Testis (tissue), 3 donors: Measurements from ENCODE around the gene CCDC18. TPM values are rescaled to one million over a fixed set of nuclear protein-coding genes. Genes with fewer than 3 reads are reported as not detected.
"Not testable (repeated sequence)": the region's sequence is repeated elsewhere in the genome, so short reads cannot be mapped to it uniquely, and the experiment has no call there.

Source experiments
- DNase-seq: peaks from one replicate; pipeline ENCODE4 v3.0.0-alpha.2; 2019
- H3K27ac ChIP-seq, 2 donors: fragments of 200-600 bp; sonication (generic); one replicate each; pipeline ENCODE4 v1.5.1; 2019
- H3K27me3 ChIP-seq: fragments of 200-600 bp; sonication (generic); one replicate; pipeline ENCODE4 v1.5.1; 2019
- H3K36me3 ChIP-seq: fragments of 200-600 bp; sonication (generic); one replicate; pipeline ENCODE4 v1.5.1; 2017; ENCODE audit warnings: low read depth; ENCODE audit errors: missing control alignments
- H3K4me1 ChIP-seq: fragments of 200-600 bp; sonication (generic); one replicate; pipeline ENCODE4 v1.5.1; 2019
- H3K4me3 ChIP-seq, 2 donors: fragments of 200-600 bp; sonication (generic); one replicate each; pipeline ENCODE4 v1.5.1; 2017 to 2019
- H3K9me3 ChIP-seq: fragments of 200-600 bp; sonication (generic); one replicate; pipeline ENCODE4 v1.5.1; 2017
- CTCF ChIP-seq, 3 experiments: fragments of 450-650 bp in 2 of 3; fragments of 200-600 bp in 1 of 3; sonication (generic) in 1 of 3; IDR thresholded peaks; one replicate each; pipeline ENCODE4 v1.5.1; 2016 to 2019; ENCODE audit warnings: antibody characterized with exemption in 3 of 3, mild to moderate bottlenecking in 2 of 3, moderate library complexity in 1 of 3
- POLR2A ChIP-seq: fragments of 450-650 bp; IDR thresholded peaks from one replicate; pipeline ENCODE4 v1.6.1; 2017; ENCODE audit warnings: antibody characterized with exemption, mild to moderate bottlenecking, moderate library complexity
- WGBS, 2 donors: methylation state at CpG; one replicate each; pipeline ENCODE4 v1.1.5; 2018; 5-methylcytosine and 5-hydroxymethylcytosine counted together
- intact Hi-C: fragments of 100-400 bp; cut with DNase I; formaldehyde crosslinking; loops from one replicate; pipeline ENCODE4 v1.15.1; 2023; ENCODE audit warnings: low total_unique reads
- polyA plus RNA-seq: library from polyadenylated mRNA; stranded (reverse); fragments of 350-450 nt; fragmentation: Illumina TruSeq; extraction: RNeasy Lipid Tissue Mini Kit (QIAGEN cat#74804); gene quantifications from one replicate; pipeline ENCODE4 v1.2.3, GENCODE V29; 2014; ENCODE audit warnings: low read depth, low replicate concordance; ENCODE audit not compliant: insufficient read depth
- total RNA-seq, 2 donors: library from RNA; depleted of rRNA; stranded (reverse); fragments of >200 nt; gene quantifications; one replicate each; pipeline ENCODE4 v1.2.3, GENCODE V29; 2016

The CCDC18 gene
- total and polyA plus RNA-seq, 3 donors from 2014 or later, result 3.9 to 38.3 (median 19.4) TPM

- H3K36me3 ChIP-seq, result no peaks in the 10 kb centered on the region
- intact Hi-C loops, result no loop called here
- no peak overlapping the region for H3K27ac ChIP-seq
- no peak overlapping the region for H3K4me3 ChIP-seq
- H3K27me3 ChIP-seq, result no peaks in the 10 kb centered on the region
- DNase-seq, result no peak
- TF ChIP-seq CTCF (IDR thresholded peaks at IDR 0.05), result no peak
- no peak for TF ChIP-seq POLR2A
- H3K9me3 ChIP-seq, result no peaks in the 10 kb centered on the region
- 78 to 87% methylated on average over 3 of the region's 3 CpGs for WGBS, 2 donors
- no peaks in the 10 kb centered on the region for H3K4me1 ChIP-seq
Measured at GRCh38 chr1:93239863-93240262, 59.3 kb downstream of the CCDC18 start.

- intact Hi-C loops, H3K27me3 ChIP-seq, DNase-seq, H3K9me3 ChIP-seq, H3K4me1 ChIP-seq, H3K4me3 ChIP-seq, H3K36me3 ChIP-seq, H3K27ac ChIP-seq: not testable (repeated sequence)
- WGBS, 2 donors, result 97 to 100% methylated on average over 3 of the region's 3 CpGs
Measured at GRCh38 chr1:93243233-93243632, 62.7 kb downstream of the CCDC18 start.

GRCh38 chr1:93244298-93245069 lies 64.0 kb downstream of the CCDC18 start:
- H3K9me3 ChIP-seq, result no peaks in the 10 kb centered on the region
- no peak overlapping the region for H3K4me3 ChIP-seq
- TF ChIP-seq CTCF (IDR thresholded peaks at IDR 0.05) (no peak), POLR2A (no peak)
- no peak overlapping the region for H3K27ac ChIP-seq
- DNase-seq, result no peak
- H3K4me1 ChIP-seq, result no peaks in the 10 kb centered on the region
- no peaks in the 10 kb centered on the region for H3K27me3 ChIP-seq
- H3K36me3 ChIP-seq, result no peaks in the 10 kb centered on the region
- 31 to 58% methylated on average over 1 of the region's 1 CpG for WGBS, 2 donors
- intact Hi-C loops, result loop anchor here (5.0 kb wide), 1 partner anchor 47 kb away; no protein-coding TSS in a partner anchor

GRCh38 chr1:93251966-93252365 lies 71.4 kb downstream of the CCDC18 start:
- Histone ChIP-seq H3K4me3 (no peak overlapping the region), H3K4me1 (no peaks in the 10 kb centered on the region), H3K36me3 (no peaks in the 10 kb centered on the region), H3K27me3 (no peaks in the 10 kb centered on the region), H3K9me3 (no peaks in the 10 kb centered on the region), H3K27ac (no peak overlapping the region)
- intact Hi-C loops, result no loop called here
- no peak for TF ChIP-seq CTCF (IDR thresholded peaks at IDR 0.05)
- no peak for TF ChIP-seq POLR2A
- 89 to 100% methylated on average over 1 of the region's 1 CpG for WGBS, 2 donors
- no peak for DNase-seq

GRCh38 chr1:93252598-93252997 lies 72.1 kb downstream of the CCDC18 start:
- intact Hi-C loops, result no loop called here
- no peaks in the 10 kb centered on the region for H3K36me3 ChIP-seq
- no peaks in the 10 kb centered on the region for H3K9me3 ChIP-seq
- TF ChIP-seq CTCF (IDR thresholded peaks at IDR 0.05), result no peak
- TF ChIP-seq POLR2A, result no peak
- no peaks in the 10 kb centered on the region for H3K27me3 ChIP-seq
- no peak for DNase-seq
- no peak overlapping the region for H3K27ac ChIP-seq
- WGBS, 2 donors, result 94 to 97% methylated on average over 2 of the region's 2 CpGs
- no peaks in the 10 kb centered on the region for H3K4me1 ChIP-seq
- no peak overlapping the region for H3K4me3 ChIP-seq
